Fibroblast of skin of left biceps (primary cell): ENCODE results near the gene LGALS9.
"Not testable (repeated sequence)": the region's sequence is repeated elsewhere in the genome, so short reads cannot be mapped to it uniquely, and the experiment has no call there.

Experiments
- DNase-seq, 2 experiments: peaks; one replicate each; pipeline ENCODE4 v3.0.0-alpha.2; 2013; ENCODE audit warnings: low read depth in 2 of 2

Gene LGALS9

DNA sequence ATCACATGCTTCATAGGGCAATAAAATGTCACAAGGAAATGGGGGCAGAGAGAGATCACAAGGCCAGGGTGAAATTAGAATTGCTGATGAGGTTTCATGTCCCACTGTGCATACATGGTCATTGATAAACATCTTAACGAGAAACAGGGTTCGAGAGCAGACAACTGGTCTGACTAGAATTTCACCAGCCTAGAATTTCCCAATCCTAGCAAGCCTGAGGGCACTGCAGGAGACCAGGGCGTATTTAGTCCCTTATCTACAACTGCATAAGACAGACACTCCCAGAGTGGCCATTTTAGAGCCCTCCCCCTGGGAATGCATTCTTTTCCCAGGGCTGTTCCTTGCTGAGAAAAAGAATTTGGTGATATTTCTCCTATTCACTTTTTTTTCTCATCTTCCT is 55.3 kb downstream of the LGALS9 start:
- not testable (repeated sequence) for DNase-seq

DNA sequence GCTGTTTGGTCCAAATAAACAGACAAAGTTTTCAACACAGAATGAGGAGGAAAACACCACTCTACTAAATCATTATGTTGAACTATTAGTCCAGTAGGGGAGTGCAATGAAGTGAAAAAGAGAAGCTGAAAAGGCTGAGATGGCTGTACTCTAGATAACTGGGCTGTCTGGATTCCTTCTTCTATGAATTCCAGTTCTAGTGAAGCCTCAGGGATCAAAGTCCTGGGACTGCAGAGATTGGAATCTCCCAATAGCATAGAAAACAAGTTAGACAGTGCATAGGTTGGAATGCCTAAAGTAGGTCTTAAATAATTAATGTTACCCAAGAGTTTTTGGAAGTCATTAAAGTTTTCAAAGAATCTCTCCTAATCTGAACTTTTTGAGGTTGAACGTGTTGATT is 59.9 kb downstream of the LGALS9 start:
- no peak for DNase-seq

DNA sequence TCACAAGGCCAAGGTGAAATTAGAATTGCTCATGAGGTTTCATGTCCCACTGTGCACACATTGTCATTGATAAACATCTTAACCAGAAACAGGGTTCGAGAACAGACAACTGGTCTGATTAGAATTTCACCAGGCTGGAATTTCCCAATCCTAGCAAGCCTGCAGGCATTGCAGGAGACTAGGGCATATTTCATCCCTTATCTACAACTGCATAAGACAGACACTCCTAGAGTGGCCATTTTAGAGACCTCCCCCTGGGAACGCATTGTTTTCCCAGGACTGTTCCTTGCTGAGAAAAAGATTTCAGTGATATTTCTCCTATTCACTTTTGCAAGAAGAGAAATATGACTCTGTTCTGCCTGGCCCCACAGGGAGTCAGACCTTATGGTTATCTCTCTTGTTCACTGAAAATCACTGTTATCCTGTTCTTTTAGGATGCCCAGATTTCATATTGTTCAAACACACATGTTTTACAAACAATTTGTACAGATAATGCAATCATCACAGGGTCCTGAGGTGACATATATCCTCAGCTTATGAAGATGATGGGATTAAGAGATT is 64.3 kb downstream of the LGALS9 start:
- not testable (repeated sequence) for DNase-seq
